Measurements from ENCODE around the gene ANK2. TPM values are rescaled to one million over a fixed set of nuclear protein-coding genes. Genes with fewer than 3 reads are reported as not detected.
A peak's percentile ranks its signal among the peaks of the same experiment; 100 is the strongest.

The ANK2 gene
- total RNA-seq, 1 donor from 2014 or later = 1,513 TPM

- peaks cover 6% of the 10 kb centered on the region for H3K9me3 Mint-ChIP-seq (ENCODE audit: unreplicated experiment)
- H3K36me3 Mint-ChIP-seq (ENCODE audit: unreplicated experiment) = no peaks in the 10 kb centered on the region
- peaks cover 6% of the 10 kb centered on the region for H3K27me3 Mint-ChIP-seq (ENCODE audit: unreplicated experiment)
- DNase-seq = no peak
- no peak overlapping the region for H3K27ac Mint-ChIP-seq (ENCODE audit: unreplicated experiment)
- TF ChIP-seq CTCF (IDR thresholded peaks at IDR 0.05; ENCODE audit: partially characterized antibody, unreplicated experiment) = no peak
- peaks cover 39% of the 10 kb centered on the region for H3K4me1 Mint-ChIP-seq (ENCODE audit: low read depth, unreplicated experiment)
- H3K4me3 Mint-ChIP-seq (ENCODE audit: unreplicated experiment) = no peak overlapping the region
Observed at GRCh38 chr4:113026556-113026955, 22.9 kb upstream of the ANK2 start.

DNA sequence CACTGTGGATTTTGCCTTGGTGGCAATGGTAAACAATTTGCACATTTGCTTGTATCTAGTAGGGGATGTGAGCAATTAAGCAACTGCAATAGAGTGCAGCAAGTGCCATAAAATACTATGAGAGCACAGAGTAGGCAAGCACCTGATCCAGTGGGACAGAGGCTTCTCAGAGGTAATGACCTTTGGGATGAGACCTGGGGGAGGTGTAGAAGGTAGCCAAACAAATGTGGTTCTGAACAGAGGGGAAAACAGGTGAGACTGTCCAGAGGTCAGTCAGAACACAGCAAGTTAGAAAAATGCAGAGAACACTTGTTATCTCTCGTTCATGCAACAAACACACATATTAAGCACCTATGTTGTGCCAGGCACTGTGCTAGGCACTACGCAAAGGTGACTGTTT is 21.4 kb upstream of the ANK2 start:
- peaks cover 6% of the 10 kb centered on the region for H3K27me3 Mint-ChIP-seq (ENCODE audit: unreplicated experiment)
- no peaks in the 10 kb centered on the region for H3K36me3 Mint-ChIP-seq (ENCODE audit: unreplicated experiment)
- no peak overlapping the region for H3K4me3 Mint-ChIP-seq (ENCODE audit: unreplicated experiment)
- H3K9me3 Mint-ChIP-seq (ENCODE audit: unreplicated experiment) = peaks cover 6% of the 10 kb centered on the region
- peaks cover 42% of the 10 kb centered on the region for H3K4me1 Mint-ChIP-seq (ENCODE audit: low read depth, unreplicated experiment)
- peak overlapping the region; percentile 36 for H3K27ac Mint-ChIP-seq (ENCODE audit: unreplicated experiment)
- no peak for TF ChIP-seq CTCF (IDR thresholded peaks at IDR 0.05; ENCODE audit: partially characterized antibody, unreplicated experiment)
- DNase-seq = no peak

- Mint-ChIP-seq H3K9me3 (ENCODE audit: unreplicated experiment) (peaks cover 7% of the 10 kb centered on the region), H3K4me3 (ENCODE audit: unreplicated experiment) (peak overlapping the region; percentile 56), H3K27ac (ENCODE audit: unreplicated experiment) (peak overlapping the region; percentile 89), H3K4me1 (ENCODE audit: low read depth, unreplicated experiment) (peaks cover 61% of the 10 kb centered on the region), H3K36me3 (ENCODE audit: unreplicated experiment) (no peaks in the 10 kb centered on the region), H3K27me3 (ENCODE audit: unreplicated experiment) (peaks cover 3% of the 10 kb centered on the region)
- DNase-seq = no peak
- TF ChIP-seq CTCF (IDR thresholded peaks at IDR 0.05; ENCODE audit: partially characterized antibody, unreplicated experiment) = no peak
Observed at GRCh38 chr4:113031212-113031611, 18.2 kb upstream of the ANK2 start.

- H3K36me3 Mint-ChIP-seq (ENCODE audit: unreplicated experiment) = peaks cover 19% of the 10 kb centered on the region
- peaks cover 18% of the 10 kb centered on the region for H3K9me3 Mint-ChIP-seq (ENCODE audit: unreplicated experiment)
- H3K27me3 Mint-ChIP-seq (ENCODE audit: unreplicated experiment) = peaks cover 9% of the 10 kb centered on the region
- peak overlapping the region; percentile 73 for H3K27ac Mint-ChIP-seq (ENCODE audit: unreplicated experiment)
- no peak for DNase-seq
- TF ChIP-seq CTCF (IDR thresholded peaks at IDR 0.05; ENCODE audit: partially characterized antibody, unreplicated experiment) = no peak
- peaks cover 59% of the 10 kb centered on the region for H3K4me1 Mint-ChIP-seq (ENCODE audit: low read depth, unreplicated experiment)
- peak overlapping the region; percentile 58 for H3K4me3 Mint-ChIP-seq (ENCODE audit: unreplicated experiment)
Observed at GRCh38 chr4:113040793-113041192, 8.7 kb upstream of the ANK2 start.

DNA sequence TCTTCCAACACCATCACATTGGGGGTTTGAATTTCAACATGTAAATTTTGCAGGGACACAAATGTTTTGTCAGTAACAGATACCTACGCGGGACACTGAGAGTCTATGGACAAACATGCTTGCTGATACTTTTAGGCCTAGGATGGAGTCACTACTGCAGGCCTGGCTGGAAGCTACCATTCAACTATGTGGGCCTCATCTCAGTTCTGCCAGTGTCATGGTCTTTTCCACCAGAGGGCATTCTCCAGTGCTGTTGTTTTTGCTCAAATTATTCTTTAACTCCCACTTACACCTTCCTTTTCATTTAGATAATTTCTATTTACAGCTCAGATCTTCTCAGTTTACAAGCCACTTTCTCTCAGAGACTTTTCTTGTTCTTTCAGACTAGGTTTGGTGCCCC is 7.0 kb upstream of the ANK2 start:
- DNase-seq = no peak

More for the DNA sequence above, 7.0 kb upstream of the ANK2 start:
- Mint-ChIP-seq H3K9me3 (ENCODE audit: unreplicated experiment) (peaks cover 18% of the 10 kb centered on the region), H3K27ac (ENCODE audit: unreplicated experiment) (peak overlapping the region; percentile 18), H3K36me3 (ENCODE audit: unreplicated experiment) (peaks cover 15% of the 10 kb centered on the region), H3K4me1 (ENCODE audit: low read depth, unreplicated experiment) (peaks cover 53% of the 10 kb centered on the region), H3K4me3 (ENCODE audit: unreplicated experiment) (peak overlapping the region; percentile 17), H3K27me3 (ENCODE audit: unreplicated experiment) (peaks cover 11% of the 10 kb centered on the region)
- no peak for TF ChIP-seq CTCF (IDR thresholded peaks at IDR 0.05; ENCODE audit: partially characterized antibody, unreplicated experiment)

All from glutamatergic neuron (in vitro differentiated cells).